A673 (cell line): ENCODE measurements around the gene SLC25A41.

Source experiments
- CTCF ChIP-seq: fragments of 300-800, 200-600 bp; sonication (generic); conservative IDR thresholded peaks from 2 replicates; pipeline ENCODE4 v1.5.1; 2017; ENCODE audit warnings: low read depth, mild to moderate bottlenecking, antibody characterized with exemption, low read length, moderate library complexity, mixed read lengths
- EZH2 ChIP-seq: fragments of 200-600 bp; sonication (generic); IDR thresholded peaks from 2 replicates; pipeline ENCODE4 v1.6.1; 2017; ENCODE audit warnings: borderline replicate concordance, low read depth, mild to moderate bottlenecking, mixed read lengths, antibody characterized with exemption, low read length; ENCODE audit not compliant: poor library complexity, severe bottlenecking

- TF ChIP-seq CTCF (no peak), EZH2 (no peak)
These were observed 6.2 kb upstream of the SLC25A41 start for GRCh38 chr19:6439743-6440142.
